LNCaP clone FGC (cell line): Measurements from ENCODE around the gene AIFM1.
A peak's percentile ranks its signal among the peaks of the same experiment; 100 is the strongest.

ENCODE experiments used
- DNase-seq: peaks from one replicate; pipeline ENCODE4 v3.0.0-alpha.2; 2011; ENCODE audit warnings: low read depth
- H3K4me3 ChIP-seq: 2 replicates; pipeline ENCODE4 v1.5.1; 2011; ENCODE audit warnings: mild to moderate bottlenecking, low read depth, low read length, control low read depth
- TF ChIP-seq, protein P1 (sequence below): IDR thresholded peaks from 2 replicates; pipeline ENCODE4 v1.5.1; 2012; ENCODE audit warnings: mild to moderate bottlenecking; ENCODE audit not compliant: control insufficient read depth, insufficient read depth; ENCODE audit errors: extremely low read depth

The AIFM1 gene

DNA sequence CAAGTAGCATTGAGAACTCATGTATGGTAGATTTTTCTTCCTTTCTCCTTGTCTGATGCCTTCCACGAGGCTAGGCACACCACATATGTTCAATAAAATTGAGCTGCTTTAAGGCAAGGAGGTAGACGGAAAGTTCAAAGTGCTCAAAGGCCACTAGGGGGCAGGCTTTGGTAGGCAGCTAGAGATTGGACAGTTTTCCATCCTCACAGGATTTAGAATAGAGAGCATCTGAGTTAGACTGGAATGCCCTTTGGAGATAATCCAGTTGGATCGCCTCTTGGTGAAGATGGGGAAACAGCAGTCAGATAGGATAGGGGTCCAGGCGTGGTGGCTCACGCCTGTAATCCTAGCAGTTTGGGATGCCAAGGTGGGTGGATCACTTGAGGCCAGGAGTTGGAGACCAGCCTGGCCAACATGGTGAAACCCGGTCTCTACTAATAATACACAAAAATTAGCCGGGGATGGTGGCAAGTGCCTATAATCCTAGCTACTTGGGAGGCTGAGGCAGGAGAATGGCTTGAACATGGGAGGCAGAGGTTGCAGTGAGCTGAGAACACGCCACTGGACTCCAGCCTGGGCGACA is 85.7 kb downstream of the AIFM1 start:
- TF ChIP-seq, protein P1, sequence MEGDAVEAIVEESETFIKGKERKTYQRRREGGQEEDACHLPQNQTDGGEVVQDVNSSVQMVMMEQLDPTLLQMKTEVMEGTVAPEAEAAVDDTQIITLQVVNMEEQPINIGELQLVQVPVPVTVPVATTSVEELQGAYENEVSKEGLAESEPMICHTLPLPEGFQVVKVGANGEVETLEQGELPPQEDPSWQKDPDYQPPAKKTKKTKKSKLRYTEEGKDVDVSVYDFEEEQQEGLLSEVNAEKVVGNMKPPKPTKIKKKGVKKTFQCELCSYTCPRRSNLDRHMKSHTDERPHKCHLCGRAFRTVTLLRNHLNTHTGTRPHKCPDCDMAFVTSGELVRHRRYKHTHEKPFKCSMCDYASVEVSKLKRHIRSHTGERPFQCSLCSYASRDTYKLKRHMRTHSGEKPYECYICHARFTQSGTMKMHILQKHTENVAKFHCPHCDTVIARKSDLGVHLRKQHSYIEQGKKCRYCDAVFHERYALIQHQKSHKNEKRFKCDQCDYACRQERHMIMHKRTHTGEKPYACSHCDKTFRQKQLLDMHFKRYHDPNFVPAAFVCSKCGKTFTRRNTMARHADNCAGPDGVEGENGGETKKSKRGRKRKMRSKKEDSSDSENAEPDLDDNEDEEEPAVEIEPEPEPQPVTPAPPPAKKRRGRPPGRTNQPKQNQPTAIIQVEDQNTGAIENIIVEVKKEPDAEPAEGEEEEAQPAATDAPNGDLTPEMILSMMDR: peak; percentile 77
- peak; percentile 14 for DNase-seq
- no peak overlapping the region for H3K4me3 ChIP-seq
